ENCODE results near the gene ATAD3B. TPM values are rescaled to one million over a fixed set of nuclear protein-coding genes. Genes with fewer than 3 reads are reported as not detected.
"Not testable (repeated sequence)": the region's sequence is repeated elsewhere in the genome, so short reads cannot be mapped to it uniquely, and the experiment has no call there.

Gene ATAD3B
- total and polyA plus RNA-seq, 2 donors (not counting 3 experiments of a cell fraction or from before 2014, with no cell fraction given): 20.5 to 48.2 TPM

GRCh38 chr1:1459156-1459555, 12.4 kb upstream of the ATAD3B start:
- dilution Hi-C loops (cut with MboI; ENCODE audit: extremely low pct_ligation_motif_present, low sequenced_read_pairs): not testable (repeated sequence)

GRCh38 chr1:1459711-1460110, 11.9 kb upstream of the ATAD3B start:
- H3K4me3 ChIP-seq (replicated peaks in 1 of 3; ENCODE audit: insufficient read depth in 1 of 3, low read depth in 1 of 3, low read length in 3 of 3); H3K4me2 ChIP-seq (ENCODE audit: insufficient read depth, low read length); H4K20me1 ChIP-seq (replicated peaks; ENCODE audit: control insufficient read depth, extremely low read depth, insufficient read depth, low read length); H3K79me2 ChIP-seq (ENCODE audit: control insufficient read depth, insufficient read depth, low read length); CTCF ChIA-PET; H3K27me3 ChIP-seq (ENCODE audit: control insufficient read depth in 2 of 2, insufficient read depth in 2 of 2, low read length in 2 of 2); BruUV-seq (replicated peaks); H3K9me3 ChIP-seq (replicated peaks; ENCODE audit: control insufficient read depth, insufficient read depth, low read length); POLR2A ChIA-PET; FAIRE-seq; H3K36me3 ChIP-seq (ENCODE audit: control insufficient read depth in 2 of 2, extremely low read depth in 1 of 2, insufficient read depth in 2 of 2, low read length in 2 of 2); intact Hi-C loops (cut with micrococcal nuclease); dilution Hi-C loops (cut with MboI; ENCODE audit: extremely low pct_ligation_motif_present, low sequenced_read_pairs); DNase-seq (ENCODE audit: low read depth, low spot score); H3K4me1 ChIP-seq (ENCODE audit: control insufficient read depth, extremely low read depth, insufficient read depth, low read length); H3K27ac ChIP-seq (ENCODE audit: insufficient read depth, low read depth, low read length); H3K9ac ChIP-seq (replicated peaks; ENCODE audit: extremely low read depth, insufficient read depth, low read length); H3K9me1 ChIP-seq (replicated peaks; ENCODE audit: control insufficient read depth, extremely low read depth, insufficient read depth, low read length); H2AFZ ChIP-seq (ENCODE audit: low read depth, low read length): not testable (repeated sequence)

More at GRCh38 chr1:1459156-1459555, 12.4 kb upstream of the ATAD3B start:
- FAIRE-seq; CTCF ChIA-PET; H3K36me3 ChIP-seq (ENCODE audit: control insufficient read depth in 2 of 2, extremely low read depth in 1 of 2, insufficient read depth in 2 of 2, low read length in 2 of 2); H3K9me3 ChIP-seq (replicated peaks; ENCODE audit: control insufficient read depth, insufficient read depth, low read length); H3K9ac ChIP-seq (replicated peaks; ENCODE audit: extremely low read depth, insufficient read depth, low read length); H3K9me1 ChIP-seq (replicated peaks; ENCODE audit: control insufficient read depth, extremely low read depth, insufficient read depth, low read length); POLR2A ChIA-PET; H3K4me3 ChIP-seq (replicated peaks in 1 of 3; ENCODE audit: insufficient read depth in 1 of 3, low read depth in 1 of 3, low read length in 3 of 3); H2AFZ ChIP-seq (ENCODE audit: low read depth, low read length); intact Hi-C loops (cut with micrococcal nuclease); H3K27me3 ChIP-seq (ENCODE audit: control insufficient read depth in 2 of 2, insufficient read depth in 2 of 2, low read length in 2 of 2); DNase-seq (ENCODE audit: low read depth, low spot score); BruUV-seq (replicated peaks); H3K27ac ChIP-seq (ENCODE audit: insufficient read depth, low read depth, low read length); H3K4me2 ChIP-seq (ENCODE audit: insufficient read depth, low read length); H3K79me2 ChIP-seq (ENCODE audit: control insufficient read depth, insufficient read depth, low read length); H4K20me1 ChIP-seq (replicated peaks; ENCODE audit: control insufficient read depth, extremely low read depth, insufficient read depth, low read length); H3K4me1 ChIP-seq (ENCODE audit: control insufficient read depth, extremely low read depth, insufficient read depth, low read length): not testable (repeated sequence)

- BruUV-seq (replicated peaks): no TSS peak
- intact Hi-C loops (cut with micrococcal nuclease): no loop called here
- Histone ChIP-seq H3K4me2 (ENCODE audit: insufficient read depth, low read length) (no peak overlapping the region), H3K27ac (ENCODE audit: insufficient read depth, low read depth, low read length) (no peak overlapping the region), H3K4me1 (ENCODE audit: control insufficient read depth, extremely low read depth, insufficient read depth, low read length) (no peaks in the 10 kb centered on the region), H3K9ac (replicated peaks; ENCODE audit: extremely low read depth, insufficient read depth, low read length) (no peak overlapping the region), H4K20me1 (replicated peaks; ENCODE audit: control insufficient read depth, extremely low read depth, insufficient read depth, low read length) (no peaks in the 10 kb centered on the region), H3K36me3 (ENCODE audit: control insufficient read depth in 2 of 2, extremely low read depth in 1 of 2, insufficient read depth in 2 of 2, low read length in 2 of 2) (no peaks in the 10 kb centered on the region), H3K27me3 (ENCODE audit: control insufficient read depth in 2 of 2, insufficient read depth in 2 of 2, low read length in 2 of 2) (no peaks in the 10 kb centered on the region), H3K79me2 (ENCODE audit: control insufficient read depth, insufficient read depth, low read length) (no peaks in the 10 kb centered on the region), H3K4me3 (replicated peaks in 1 of 3; ENCODE audit: insufficient read depth in 1 of 3, low read depth in 1 of 3, low read length in 3 of 3) (no peak overlapping the region), H3K9me3 (replicated peaks; ENCODE audit: control insufficient read depth, insufficient read depth, low read length) (no peaks in the 10 kb centered on the region), H2AFZ (ENCODE audit: low read depth, low read length) (no peak overlapping the region), H3K9me1 (replicated peaks; ENCODE audit: control insufficient read depth, extremely low read depth, insufficient read depth, low read length) (no peaks in the 10 kb centered on the region)
- dilution Hi-C loops (cut with MboI; ENCODE audit: extremely low pct_ligation_motif_present, low sequenced_read_pairs): no loop called here
- TF ChIP-seq JUN (IDR thresholded peaks at IDR 0.05; ENCODE audit: borderline replicate concordance, insufficient read depth, insufficient read length, low read depth): no peak
- TF ChIP-seq POLR2A (IDR thresholded peaks at IDR 0.05; ENCODE audit: low read depth, low read length): no peak
- TF ChIP-seq POLR2AphosphoS5 (IDR thresholded peaks at IDR 0.05; ENCODE audit: insufficient read depth, low read depth, low read length): no peak
- TF ChIP-seq EZH2 (IDR thresholded peaks at IDR 0.05; ENCODE audit: borderline replicate concordance, low read depth, low read length, severe bottlenecking): no peak
- TF ChIP-seq CTCF (IDR thresholded peaks at IDR 0.05; ENCODE audit: extremely low read depth in 1 of 2, insufficient read depth in 1 of 2, low read depth in 1 of 2, low read length in 2 of 2): no peak
- no peak for TF ChIP-seq GATA2 (IDR thresholded peaks at IDR 0.05; ENCODE audit: insufficient read depth, insufficient read length, low read depth, low read length)
- no peak for TF ChIP-seq FOS (IDR thresholded peaks at IDR 0.05; ENCODE audit: borderline replicate concordance, insufficient read depth, low read length)
- no peak for TF ChIP-seq MYC (IDR thresholded peaks at IDR 0.05; ENCODE audit: low read depth, low read length)
- TF ChIP-seq MAX (IDR thresholded peaks at IDR 0.05; ENCODE audit: insufficient read depth, insufficient read length): no peak
- DNase-seq (ENCODE audit: low read depth, low spot score) (no peak), FAIRE-seq (no peak)
- POLR2A ChIA-PET: no interaction called here
- CTCF ChIA-PET: no interaction called here
Measured at GRCh38 chr1:1460540-1461130, 10.9 kb upstream of the ATAD3B start.
